GM18508 (cell line): ENCODE measurements around the gene MCTP2.

ENCODE experiments used
- ATAC-seq: cut with Tn5 transposase; IDR thresholded peaks from one replicate; pipeline ENCODE4 v1.9.1; 2021; ENCODE audit warnings: moderate number of reproducible peaks; ENCODE audit not compliant: insufficient read depth, unreplicated experiment

Gene MCTP2

DNA sequence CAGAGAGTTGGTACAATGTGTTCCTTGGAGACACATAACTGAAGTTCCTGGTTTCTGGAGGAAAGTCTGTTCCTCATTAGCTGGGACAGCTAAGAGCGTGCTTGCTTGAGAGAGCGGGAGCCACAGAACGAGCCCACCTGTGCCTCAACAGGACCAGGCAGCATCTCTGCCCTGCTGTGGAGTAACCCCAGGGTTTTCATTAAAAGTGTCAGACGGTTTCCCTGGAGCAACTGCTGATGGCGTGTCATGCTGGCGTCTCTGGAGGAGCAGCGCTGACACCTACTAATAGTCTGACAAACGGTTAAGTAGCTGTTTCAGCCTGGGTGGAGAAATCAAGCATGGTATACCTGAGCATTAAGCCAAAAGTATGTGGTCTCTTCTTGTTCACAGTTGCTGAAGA lies 150.0 kb downstream of the MCTP2 start:
- ATAC-seq, result no peak

DNA sequence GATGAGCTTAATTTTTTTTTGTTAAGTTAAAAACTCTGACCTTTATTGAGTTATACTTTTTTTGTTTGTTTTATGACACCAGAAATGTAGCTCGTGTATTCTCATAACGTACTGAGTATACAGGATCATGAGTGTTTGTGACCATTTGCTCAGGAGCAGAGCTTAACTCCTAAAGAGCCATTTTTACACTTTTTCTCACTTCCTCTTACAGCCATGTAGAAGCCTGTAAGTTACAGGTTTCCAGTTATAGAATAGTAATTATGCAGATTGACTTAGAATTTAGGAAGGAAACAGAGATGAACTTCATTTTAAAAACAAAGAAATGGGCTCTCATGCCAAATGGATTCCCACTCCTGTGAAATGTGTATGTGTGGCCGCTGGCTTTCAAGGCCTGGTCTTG lies 151.7 kb downstream of the MCTP2 start:
- ATAC-seq, result no peak

DNA sequence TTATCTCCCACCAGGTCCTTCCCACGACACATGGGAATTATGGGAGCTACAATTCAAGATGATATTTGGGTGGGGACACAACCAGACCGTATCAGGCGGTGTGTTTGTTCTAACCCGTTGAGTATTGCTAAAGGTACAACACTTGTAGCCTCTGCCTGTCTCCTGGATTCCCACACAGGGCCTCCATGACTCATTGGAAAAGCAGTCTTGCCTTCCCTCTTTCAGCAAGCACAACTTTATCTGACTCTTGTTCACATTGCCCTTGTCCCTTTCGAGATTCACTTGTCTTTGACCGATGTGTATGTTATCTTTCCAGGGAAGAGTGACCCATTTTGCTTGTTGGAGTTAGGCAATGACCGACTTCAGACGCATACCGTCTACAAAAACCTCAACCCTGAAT lies 152.3 kb downstream of the MCTP2 start:
- ATAC-seq, result no peak

DNA sequence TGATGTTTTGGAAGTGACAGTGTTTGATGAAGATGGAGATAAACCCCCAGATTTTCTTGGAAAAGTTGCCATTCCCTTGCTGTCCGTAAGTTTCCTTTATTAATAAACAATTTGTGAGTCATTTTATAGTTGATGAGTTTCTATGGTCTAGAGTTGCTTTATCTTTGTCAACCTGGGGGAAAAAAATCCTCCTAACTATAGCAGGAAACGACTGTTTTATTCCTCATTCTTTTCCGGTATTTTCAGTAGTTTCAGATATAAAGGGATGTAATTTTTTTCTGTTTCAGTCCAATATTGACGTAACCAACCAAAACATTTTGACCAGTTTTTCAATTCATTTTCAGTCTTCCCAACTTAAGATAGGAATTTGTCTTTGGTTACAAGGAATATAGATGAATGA lies 154.1 kb downstream of the MCTP2 start:
- ATAC-seq, result no peak

DNA sequence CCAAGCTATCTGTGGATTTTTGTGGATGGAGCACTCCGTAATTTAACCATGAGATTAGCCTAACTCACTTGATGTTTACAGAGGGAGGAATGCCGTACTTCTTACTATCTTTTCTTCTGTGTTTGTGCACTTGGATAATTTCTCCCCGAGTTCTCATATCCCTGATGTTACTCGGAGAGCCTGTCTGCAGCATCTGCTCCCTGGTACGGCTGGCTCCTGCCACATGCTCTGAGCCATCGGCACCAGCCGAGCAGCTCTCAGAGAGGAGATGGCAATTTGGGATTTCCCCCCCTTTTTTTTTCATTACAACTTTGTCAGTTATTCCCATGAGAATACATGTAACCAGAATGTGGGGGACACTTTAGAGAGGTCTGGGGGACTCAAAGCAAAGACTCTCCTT lies 155.0 kb downstream of the MCTP2 start:
- ATAC-seq, result no peak

DNA sequence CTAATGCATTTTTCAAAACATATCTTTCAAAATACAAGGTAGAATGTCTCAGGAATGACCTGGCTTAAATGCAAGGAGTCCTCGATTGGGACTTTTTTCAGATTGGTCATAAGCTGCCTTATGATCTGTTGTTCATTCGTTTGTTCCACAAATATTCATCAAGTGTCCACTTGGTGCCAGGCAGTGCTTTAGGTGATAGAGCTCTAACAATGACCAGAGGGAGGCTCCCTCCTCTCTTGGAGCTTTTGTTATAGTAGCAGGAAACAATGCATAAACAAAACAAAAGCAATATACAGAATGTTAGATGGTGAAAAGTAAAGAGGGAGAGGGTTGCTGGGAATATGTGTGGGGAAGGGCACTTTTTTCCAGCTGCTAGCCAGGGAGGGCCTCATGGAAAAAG lies 156.1 kb downstream of the MCTP2 start:
- no peak for ATAC-seq

DNA sequence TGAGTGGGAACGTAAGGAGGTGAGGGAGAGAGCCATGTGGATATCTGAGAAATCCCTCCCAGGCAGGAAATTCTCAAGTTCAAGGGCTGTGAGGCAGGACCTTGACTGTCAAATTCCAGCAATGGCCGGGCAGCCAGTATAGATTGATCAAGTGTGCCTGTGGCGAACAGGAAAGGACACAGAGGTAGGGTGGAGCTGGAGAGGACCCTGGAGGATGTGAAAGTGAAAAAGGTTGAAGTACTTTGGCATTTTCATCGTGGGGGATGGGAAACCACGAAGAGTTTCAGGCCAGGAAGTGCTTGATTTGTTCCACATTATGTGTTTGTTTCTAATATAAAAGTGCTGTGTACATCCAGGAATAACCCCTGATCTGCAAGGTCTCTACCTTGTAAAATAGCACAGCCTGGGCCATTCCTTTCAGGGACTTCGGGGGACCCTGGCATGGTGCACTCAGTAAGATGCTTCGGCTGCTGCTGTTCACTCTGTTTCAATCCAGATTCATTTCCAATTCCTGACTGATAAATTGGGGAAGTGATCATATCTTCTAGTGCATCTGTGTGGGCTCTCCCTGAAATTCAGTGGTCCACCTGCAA lies 156.6 kb downstream of the MCTP2 start:
- ATAC-seq, result no peak

DNA sequence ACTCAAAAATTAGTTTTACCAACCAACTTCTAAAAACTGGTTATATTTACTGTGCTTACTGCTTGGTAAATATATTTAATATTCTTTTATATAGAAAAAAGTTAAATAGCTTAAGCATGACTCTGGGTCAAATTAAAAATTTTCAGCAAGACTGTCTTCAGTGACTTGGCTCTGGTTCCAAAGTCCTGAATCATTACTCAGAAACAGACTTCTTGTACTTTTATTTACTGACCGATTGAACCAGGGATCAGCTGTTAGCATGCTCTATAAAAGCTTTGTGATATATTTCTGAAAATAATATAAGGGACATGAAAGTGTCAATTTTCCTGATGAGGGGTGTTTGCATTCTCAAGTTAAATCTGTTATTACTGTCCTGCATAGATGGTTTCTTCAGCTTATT lies 164.3 kb downstream of the MCTP2 start:
- no peak for ATAC-seq

DNA sequence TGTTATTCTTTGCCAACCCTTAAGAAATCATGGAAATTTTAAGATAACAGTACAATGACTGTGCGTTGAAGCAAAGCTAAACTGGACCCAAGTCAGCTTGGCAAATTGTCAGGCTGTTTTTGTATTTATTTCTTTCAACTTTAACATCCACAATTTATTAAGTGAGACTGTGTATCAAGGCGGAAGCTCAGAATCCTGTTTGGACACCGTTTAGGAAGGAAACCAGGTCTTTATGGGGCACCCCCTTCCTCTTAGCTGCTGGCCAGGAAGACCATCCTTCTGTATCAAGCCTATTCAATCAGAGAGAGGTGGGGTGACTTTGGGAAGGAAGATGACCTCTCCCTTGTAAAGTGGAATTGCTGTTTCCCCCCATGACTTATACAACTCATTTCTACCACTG lies 166.0 kb downstream of the MCTP2 start:
- no peak for ATAC-seq

DNA sequence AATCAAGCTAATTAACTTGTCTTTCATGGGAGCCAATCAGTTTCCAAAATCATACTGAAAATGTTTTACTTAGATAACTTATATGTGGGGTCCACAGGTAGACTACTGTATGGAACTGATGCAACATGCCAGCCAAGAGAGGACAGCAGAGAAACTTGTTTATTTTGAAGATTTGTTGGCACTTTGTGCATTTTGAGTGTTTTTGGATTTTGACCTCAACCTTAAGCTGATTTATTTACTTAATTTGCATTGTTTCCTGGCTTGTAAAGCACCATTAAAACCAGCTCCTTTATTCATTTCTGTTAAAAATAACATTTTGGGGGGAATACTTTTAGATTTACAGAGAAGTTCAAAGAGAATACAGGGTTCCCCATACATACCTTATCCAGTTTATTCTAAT lies 166.6 kb downstream of the MCTP2 start:
- no peak for ATAC-seq

DNA sequence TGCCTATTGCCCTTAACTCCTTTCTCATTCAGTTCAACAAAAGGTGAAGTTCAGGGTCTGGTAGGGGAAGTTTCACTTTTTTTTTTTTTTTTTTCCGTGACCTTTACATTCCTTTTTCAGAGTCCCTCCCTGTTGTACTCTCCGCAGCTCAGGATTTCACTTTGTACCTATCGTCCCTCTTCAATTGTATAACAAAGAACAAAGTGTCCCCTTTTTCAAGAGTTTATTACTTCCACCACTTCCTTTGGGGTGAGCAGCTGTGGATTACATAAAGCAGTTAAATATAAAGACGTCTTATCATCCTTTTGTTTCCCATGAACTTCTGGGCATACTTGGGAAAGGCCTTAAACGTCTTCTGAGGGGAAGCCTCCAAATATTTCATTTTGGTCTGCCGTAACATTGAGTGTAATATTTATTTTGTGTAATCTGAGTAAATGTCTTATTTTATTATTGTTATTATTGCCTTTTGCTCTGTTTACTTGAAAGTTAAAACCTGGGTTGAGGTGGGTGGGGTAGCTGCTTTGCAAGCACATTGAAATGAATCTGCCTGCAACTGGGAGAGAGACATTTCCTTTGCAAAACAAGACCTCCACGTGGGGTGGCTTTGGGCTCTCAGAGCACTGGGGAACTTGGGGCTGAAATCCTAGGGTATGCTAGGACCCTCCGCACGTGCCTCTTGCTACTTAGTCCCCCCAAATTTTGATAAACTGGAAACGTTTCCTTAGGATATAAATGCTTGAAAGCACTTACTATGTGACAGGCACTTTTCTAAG lies 169.4 kb downstream of the MCTP2 start:
- ATAC-seq, result no peak

DNA sequence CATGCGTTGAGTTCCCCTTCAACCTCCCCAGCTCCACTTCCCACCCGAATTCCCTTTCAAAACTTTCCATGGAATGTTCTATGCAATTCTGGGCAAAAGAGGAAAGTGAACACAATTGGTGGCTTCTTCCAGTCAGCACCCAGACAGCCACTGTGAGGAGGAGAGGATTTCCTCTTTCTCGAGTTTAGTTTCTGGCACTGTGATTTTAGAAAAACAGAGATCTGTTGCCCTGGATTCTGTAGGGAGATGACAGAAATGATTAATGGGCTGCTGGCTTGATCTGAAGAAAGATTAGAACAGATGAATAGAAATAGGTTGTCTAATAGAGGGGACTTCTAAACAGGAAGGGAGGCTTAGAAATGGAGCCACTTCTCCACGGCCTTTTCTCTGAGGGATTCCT lies 172.0 kb downstream of the MCTP2 start:
- no peak for ATAC-seq

DNA sequence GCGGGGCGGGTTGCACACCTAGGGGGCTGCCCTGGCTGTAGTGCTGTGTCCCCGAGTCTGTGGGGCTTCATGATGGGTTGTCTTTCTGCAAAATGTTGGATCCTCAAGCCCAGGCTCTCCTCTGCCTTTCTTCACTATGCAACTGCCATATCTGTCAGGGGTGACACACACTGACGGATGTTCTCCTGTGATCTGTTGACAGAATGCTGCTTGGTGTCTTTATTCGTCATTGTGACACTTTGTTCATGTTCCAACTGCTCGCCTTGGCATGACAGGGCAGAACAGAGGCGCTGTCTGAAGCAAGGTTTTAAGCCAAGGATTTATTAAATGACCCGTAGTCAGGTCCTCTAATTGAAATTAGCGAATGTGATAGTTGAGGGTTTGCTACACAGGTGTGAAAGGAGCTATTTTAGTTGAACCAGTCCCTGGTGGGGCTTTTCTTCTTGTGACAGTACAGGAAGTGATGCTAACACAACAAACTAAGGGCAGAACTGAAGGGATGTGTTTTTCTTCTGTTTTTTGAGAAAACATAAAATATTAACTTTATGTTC lies 173.4 kb downstream of the MCTP2 start:
- no peak for ATAC-seq

DNA sequence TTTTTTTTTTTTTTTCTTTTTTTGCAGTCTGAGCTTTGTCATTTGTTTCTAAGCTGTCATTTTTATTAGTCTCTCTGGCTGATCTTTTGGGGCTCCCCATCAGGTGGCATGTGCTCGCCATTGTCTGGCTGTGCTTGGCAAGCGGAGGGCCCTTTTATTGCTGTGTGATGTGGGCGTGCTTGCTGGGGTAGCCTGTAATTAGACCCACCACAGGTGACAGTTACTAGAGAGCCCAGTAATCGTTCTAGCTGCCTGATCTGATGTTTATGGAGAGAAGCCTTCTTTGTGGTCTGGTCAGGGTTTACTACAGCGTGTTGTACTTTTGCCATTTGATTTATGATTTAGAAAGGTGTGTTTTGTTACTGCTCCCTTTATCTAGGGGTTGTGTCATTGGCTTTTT lies 179.9 kb downstream of the MCTP2 start:
- ATAC-seq, result no peak

DNA sequence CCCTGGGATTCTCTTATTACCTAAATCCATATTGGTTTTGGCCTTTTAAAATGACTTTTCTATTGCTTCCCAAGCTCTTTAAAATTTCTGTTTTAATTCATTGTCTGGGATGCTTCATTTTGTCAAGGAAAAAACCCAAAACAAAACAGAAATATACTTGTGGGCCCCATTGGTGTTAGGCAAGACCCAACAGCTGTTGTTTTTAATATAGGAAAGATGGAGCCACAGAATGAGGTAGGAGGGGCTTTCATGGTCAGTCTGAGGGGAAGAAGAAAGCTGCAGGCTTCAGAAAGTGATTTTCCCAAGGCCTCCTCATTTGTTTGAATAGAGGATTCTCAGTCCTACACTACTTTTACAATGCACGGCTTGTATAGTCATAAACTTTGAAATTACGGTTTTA lies 180.5 kb downstream of the MCTP2 start:
- no peak for ATAC-seq

DNA sequence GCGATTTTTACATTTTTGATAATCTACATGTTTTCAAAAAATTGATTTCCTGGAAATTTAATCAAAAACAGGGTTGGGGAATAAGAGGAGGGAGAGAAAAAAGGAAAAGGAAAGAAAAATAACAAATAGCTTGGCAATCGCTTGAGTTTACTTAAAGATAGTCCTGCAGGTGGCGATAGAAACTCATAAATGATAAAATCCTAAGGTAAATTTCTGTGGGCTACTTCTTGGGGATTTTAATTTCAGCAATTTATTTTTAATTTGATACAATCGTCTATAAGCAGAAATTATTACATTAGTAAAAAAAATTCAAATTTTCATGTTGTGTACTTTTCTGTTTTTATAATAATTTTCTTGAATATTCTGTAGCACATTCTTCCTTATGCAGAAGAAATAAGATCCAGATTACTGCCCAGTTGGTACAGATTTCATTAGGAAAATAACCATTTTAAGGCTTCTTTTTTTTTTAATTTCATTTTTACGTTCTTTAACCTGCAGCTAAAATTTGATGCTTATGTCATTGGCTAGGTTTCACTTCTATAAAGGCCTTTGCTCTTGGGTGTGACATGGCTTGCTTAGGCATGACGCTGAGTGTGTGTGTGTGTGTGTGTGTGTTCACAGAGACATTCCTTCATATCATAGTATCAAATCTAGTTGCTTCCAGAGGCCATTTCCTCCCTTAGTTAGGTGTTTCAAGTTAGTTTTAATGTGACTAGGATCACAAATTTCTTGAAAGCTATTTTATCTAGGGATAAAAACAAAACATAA lies 181.8 kb downstream of the MCTP2 start:
- ATAC-seq, result no peak

DNA sequence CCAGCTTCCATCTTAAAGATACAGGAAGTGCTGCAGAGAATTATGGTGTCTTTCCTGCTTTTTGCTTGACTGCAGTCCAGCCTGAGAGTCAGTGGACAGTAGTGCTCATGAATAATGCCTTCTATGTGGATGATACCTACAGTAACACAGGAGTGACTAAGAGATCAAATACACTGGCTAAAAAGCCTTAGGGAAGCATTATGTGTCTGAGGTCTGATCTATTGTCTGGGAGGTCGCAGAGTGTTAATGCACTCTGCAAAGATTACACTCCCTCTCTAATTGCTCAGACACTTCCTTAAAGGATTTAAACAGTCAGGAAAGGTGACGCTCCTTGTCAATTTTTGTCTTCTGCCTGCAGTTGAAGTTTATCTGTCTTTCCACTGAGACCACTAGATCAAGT lies 183.6 kb downstream of the MCTP2 start:
- ATAC-seq, result no peak

DNA sequence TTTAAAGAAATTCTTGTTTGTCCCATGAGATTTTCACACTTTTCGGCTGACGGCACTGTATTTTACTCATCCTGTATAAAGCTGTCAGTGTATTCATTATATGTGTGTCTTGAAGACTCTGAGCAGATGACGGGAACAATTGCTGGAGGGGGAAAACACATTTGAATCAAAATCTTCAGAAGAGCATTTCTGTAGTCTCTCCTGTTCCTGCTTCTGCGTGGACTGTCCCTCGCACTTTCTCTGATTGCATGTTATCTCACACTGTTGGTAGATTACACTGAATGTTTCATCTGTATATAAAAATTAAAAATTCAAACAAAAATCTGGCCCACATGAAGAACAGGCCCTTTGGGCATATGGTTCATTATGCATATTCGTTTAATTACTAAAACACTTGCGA lies 184.9 kb downstream of the MCTP2 start:
- no peak for ATAC-seq

DNA sequence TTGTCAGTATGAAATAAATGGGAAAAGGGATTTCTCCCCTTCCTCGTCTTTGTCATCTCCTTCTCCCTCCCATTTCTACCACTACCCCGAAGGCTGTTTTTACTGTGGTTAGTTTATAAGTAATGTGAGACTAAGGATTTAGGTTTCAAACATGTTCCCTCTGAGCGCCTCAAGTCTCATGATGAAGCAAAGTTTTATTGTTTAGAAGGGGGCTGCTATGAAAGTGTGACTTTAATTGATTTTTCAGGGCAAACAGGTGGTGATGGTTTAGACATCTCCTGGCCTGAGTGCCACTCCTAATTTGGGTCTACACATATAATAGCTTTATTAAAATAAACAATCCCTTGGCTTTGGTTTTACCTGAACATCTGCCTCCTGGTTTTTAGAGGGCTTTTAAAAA lies 185.5 kb downstream of the MCTP2 start:
- no peak for ATAC-seq

DNA sequence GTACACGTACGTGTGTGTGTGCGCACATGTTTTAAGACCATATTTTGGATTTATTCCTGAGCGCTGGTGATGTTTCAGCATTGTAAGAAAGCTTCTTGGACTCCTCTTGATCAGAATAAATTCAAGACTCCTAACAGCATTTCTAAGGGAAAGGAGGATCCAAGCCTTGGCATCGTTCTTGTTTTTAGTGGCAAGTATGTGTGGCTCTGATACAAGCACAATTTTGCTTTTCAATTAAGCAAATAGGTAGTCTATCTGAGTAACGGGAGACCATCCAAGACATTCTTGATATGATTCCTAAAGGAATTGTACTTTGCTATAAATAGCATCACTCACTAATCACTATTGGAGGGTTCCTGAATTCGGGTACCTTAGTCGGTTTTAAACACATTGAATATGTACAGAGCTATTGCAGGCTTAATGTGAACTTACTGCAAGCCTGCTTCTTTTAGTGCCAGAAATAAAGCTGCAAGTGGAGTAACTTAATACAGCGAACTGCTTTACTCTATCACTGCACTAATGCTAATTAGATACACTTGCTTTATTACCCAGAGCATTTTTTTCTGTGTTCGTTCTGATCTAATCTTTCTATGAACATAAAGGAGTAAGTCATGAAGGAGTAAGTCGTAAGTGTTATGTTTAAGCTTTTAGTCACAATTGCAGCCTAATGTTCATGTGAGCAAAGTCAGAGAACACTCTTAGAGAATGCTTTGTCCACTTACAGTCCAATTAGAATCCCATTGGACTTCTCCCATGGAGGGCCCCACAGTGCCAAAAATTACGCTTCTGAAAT lies 186.3 kb downstream of the MCTP2 start:
- ATAC-seq, result no peak

DNA sequence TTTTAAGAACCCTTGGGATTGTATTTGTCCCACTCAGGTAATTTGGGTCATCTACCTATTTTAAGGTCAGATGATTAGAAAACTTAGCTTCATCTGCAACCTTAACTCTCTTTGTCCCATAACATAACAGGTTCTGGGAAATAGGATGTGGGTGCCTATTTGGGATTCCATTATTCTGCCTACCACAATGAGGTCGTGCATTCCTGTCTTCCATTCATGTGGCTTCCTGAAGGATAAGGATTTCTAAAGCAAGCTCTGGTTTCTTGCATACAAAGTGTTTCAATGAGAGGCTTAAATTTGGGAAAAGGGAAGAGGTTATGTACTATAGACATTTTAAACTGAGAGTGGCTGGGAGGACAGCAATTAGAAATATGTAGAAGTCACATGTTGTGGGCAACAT lies 190.3 kb downstream of the MCTP2 start:
- no peak for ATAC-seq
